T47D (cell line): ENCODE results near the gene HGD.
"Not testable (repeated sequence)": the region's sequence is repeated elsewhere in the genome, so short reads cannot be mapped to it uniquely, and the experiment has no call there.

Experiments
- DNase-seq, 2 experiments: peaks; one replicate each; pipeline versions ENCODE4 v3.0.0 to v3.0.0-alpha.2; 2011 to 2012; ENCODE audit warnings: low read depth in 1 of 2, low spot score in 1 of 2
- JUND ChIP-seq: IDR thresholded peaks from 2 replicates; pipeline ENCODE4 v1.6.1; 2012; ENCODE audit warnings: low read depth
- in situ Hi-C: cut with HindIII; loops from 2 replicates; pipeline ENCODE4 v1.10.0; 2016; ENCODE audit warnings: low sequenced_read_pairs, low pct_unique_long_range_greater_than_20kb

The HGD gene

DNA sequence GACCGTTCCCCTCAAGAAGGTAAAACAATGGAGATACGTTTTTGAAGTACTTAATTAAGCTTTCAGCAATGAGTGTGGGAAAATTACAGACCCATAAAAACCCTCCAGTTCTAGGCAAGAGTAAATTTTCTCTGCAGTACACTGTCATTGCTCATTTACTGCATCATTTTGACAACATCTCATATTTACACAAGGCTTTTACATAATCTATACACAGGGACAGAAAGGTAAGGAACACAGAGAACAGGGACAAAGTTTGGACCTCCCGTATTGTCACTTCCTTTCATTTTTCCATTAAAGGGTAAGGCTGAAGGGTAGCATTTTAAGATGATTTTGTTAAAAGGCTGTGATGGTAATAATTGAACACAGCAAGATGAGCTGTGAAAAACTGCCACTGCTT, 7.4 kb upstream of the HGD start:
- TF ChIP-seq JUND: no peak
- no peak for DNase-seq
- in situ Hi-C loops: no loop called here

DNA sequence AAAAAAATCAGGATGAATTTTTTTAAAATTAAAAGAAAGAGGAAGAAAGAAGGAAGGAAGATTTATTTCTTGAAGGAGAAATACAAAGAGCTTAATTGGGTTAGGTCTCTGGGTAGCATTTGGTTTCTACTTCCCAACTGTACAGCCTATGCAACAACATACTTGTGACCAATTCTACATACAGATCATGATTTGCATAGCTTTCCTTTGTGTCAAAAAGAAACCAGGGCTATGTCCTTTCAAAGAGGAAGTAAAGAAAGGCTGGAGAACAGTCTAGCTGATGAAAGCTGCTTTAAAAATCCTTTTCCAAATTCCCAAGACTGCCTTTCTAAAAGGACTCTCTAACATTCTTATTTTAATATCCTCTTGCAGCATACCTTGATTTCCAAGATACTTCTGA, 6.1 kb upstream of the HGD start:
- in situ Hi-C loops: no loop called here
- no peak for TF ChIP-seq JUND
- DNase-seq: no peak

DNA sequence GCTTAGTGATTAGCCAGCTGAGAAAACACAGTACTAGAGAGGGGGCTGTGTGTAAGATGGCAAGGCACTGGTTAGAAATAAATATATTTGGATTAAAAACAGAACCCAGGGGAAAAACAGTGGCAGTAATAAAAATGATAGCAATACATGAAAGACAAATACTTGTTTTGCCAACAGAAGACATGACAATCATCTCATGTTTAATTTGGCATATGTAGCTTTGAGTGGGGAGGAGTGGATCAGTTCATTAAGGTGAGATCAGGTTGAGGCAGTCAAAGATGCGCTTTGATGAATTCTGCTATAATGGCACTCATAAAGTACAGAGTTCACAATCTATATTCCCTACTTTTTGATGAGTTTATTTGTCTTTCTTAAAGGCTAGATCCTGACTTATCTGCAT, 3.4 kb upstream of the HGD start:
- DNase-seq: no peak
- in situ Hi-C loops: no loop called here
- no peak for TF ChIP-seq JUND

DNA sequence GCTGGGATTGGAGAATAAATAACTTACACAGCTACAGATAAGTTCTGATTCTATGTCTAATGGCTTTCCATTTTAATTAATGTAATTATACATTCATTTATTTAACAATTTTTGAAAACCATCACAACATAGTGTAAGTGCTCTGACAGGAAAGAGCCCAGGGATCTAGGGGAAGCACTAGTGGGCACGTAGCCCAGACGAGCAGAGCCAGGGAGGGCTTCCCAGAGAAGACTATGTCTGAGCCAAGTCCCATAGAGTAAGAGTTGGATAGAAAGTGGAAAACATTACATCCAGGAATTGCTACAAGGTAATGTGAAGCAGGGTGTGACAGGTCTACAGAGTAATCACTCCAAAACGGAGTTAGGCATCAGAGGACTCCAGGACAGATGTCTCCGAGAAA, 2.9 kb upstream of the HGD start:
- in situ Hi-C loops: no loop called here
- DNase-seq: no peak
- TF ChIP-seq JUND: no peak

DNA sequence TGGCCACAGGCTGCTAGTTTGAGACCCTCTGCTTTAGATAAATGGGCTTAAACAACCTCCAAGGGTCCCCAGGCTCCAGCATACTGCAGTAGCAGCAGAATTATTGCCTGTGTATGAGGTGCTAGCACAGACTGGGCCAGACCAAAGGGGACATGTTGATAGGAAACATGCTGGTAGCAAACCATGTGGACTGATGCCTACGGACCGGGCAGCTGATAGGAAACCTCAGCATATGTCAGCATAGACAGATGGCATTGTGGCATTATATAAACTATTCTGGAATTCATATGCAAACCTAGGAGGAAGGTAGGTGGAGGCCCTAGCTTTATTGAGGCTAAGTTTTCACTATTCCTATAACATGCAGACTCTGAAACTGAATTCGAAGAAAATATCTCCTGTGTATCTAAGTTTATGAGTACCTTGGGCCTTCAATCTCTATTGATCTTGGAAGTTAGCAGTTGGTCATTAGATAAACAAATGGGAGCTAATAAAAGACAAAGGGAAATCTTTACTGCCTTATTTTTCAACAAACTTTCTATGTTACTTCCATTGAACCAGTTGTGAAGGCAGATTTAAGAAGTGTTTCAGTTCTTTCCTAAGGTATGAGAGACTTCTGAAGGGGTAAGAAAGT, 1.7 kb upstream of the HGD start:
- TF ChIP-seq JUND: no peak
- no peak for DNase-seq
- in situ Hi-C loops: no loop called here

DNA sequence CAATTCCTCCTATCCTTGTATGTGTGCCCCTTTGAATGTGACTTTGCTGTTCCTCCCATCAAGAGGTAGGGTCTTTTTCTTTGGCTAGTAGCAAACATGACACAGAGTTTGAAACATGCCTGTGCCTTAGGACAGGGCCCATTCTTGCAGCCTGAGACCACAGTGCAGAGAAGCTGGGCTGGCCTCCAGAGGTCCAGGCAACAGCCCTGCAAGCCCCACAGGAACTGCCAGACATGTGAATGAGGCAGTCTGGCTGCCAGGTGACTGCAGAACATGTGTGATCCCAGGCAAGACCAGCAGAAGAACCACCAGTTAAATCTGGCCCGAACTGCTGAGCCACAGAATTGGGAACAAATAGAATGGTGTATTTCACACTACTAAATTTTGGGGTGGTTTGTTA, 1.2 kb upstream of the HGD start:
- in situ Hi-C loops: no loop called here
- TF ChIP-seq JUND: no peak
- DNase-seq: no peak

DNA sequence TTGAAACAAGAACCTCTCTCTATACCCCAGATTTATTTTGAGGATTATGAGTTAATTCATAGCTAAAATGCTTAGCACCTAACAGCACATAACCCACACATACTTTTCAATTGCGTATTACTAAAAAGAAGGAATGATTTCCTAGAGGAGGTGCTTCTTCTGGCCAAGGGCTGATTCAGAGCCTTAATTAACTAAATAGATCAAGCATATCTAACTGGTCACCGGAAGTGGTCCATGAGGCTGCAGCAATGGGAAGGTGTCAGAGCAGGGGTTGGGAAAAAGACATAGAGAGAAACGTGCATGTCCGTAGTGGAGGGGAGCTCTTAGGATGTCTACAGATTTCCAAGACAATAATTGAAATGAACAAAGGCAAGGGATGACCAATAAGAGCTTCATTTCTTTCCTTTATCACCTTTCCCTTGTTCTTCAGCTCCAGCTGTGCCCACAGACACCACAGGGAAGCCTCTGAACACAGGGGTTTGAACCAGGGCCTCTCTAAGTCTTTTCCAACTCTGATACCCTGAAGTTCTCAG, 467 bp downstream of the HGD start:
- no peak for DNase-seq
- TF ChIP-seq JUND: no peak
- in situ Hi-C loops: no loop called here

DNA sequence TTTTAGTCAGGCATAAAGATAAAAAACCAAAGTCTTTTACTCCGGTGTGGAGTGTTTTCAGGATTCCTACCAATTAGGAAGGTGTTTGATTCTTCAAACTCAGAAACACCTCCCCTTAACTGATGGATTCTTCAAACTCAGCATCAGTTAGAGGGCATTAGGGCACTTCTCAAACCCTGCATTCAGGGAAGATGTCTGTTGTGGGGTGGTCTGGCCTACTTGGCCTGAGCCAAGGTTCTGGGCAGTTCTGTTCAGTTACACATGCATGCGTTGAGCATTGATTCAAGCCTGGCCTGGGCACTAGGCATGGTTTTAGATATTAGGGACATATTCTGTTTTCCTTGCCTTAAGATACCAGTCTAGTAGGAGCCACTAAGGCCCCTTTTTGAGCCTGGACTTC, 1.0 kb downstream of the HGD start:
- DNase-seq: no peak
- in situ Hi-C loops: no loop called here
- TF ChIP-seq JUND: no peak

DNA sequence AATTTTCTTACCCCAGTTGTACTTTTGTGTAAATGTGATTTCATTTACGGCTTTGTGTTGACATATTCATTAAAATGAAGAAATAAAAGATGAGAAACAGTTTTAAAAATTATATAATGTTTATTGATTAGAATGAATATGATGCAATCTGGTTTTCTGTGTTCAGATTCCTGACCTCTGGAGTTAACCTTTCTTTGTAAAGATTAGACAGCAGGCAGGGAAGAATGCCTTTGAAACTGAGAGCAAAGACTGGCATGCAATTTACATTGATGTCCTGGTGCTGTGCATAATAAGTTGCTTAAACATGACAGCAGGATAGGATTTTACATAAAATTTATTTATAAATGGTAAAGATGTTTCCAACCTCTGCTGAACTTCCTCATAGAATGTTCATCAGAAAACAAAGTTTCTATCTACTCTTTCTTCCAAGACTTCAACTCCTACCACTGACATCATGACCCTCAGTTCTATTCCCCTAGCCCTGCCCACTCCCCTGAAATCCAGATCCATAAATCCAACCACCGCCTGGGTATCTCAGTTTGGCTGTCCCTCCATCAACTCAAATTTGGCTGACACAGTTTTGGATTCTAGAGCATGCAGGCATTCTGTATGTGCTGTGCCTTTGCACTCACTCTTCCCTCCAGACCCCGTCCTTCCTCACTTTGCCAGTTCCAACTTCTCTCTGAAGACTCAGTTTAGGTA, 1.7 kb downstream of the HGD start:
- in situ Hi-C loops: no loop called here
- no peak for TF ChIP-seq JUND
- no peak for DNase-seq

DNA sequence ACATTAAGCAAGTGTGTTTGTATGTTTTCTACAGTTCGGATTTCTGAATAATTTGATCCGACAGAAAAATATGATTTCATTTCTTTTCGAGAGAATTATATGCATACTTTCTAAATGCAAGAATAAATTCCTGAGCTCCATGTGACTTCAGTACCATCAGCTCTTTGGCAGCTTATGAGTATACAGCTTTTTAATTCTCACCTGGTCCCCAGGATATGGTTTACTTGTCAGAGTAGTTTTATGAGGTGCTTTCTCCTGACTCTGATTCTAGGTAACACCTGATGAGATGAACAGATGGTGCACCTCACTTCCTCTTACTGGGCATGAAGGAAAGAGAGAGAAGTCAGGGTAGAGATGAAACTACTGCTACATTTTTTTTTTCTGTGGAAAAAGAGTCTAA, 3.1 kb downstream of the HGD start:
- TF ChIP-seq JUND: no peak
- peak in 1 of 2 experiments; percentile 25 for DNase-seq
- in situ Hi-C loops: no loop called here

DNA sequence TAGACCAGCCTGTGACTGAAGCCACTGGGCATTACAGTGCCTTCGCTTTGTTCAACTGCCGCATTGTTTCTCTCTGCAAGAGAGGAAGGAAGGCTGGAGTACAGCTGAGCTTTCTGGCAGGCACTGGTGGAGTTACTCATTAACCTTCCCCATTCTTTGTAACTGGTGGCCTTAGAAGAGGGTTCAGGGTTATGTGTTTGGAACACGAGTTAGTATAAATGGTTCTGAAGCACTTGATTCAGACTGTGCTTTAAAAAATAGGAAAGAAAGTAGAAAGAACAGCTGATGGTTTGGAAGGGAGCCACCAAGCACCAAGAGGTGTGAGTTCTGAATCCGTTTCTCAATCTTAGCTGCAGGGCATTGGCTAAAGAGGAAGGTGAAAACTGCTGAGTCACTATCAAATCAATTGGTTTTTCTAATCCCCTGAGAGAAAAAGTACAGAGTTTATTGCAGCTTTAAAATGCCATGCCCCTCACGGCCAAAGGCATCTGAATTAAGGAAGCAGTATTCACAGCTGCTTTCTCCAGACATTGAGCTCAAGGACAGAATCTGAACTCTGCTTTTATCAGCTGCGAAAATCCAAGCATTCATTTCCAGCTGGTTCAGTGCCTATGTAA, 3.6 kb downstream of the HGD start:
- in situ Hi-C loops: no loop called here
- peak in 1 of 2 experiments; percentile 76 for DNase-seq
- 0 out of 2 replicates have a peak, but pooled peaks have one; percentile 35 for TF ChIP-seq JUND

DNA sequence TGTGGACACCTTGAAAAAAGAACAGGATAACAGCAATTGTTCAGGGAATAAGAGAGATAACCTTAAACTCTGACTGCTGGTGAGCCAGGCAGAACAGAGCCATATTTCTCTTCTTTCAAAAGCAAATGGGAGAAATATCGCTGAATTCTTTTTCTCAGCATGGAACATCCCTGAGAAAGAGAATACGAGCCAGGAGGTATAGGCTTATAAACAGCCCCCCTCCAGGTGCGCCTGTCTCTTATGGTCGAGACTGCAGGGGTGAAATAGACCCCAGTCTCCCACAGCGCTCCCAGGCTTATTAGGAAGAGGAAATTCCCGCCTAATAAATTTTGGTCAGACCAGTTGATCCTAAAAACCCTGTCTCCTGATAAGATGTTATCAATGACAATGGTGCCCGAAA, 4.8 kb downstream of the HGD start:
- DNase-seq, in situ Hi-C loops: not testable (repeated sequence)

DNA sequence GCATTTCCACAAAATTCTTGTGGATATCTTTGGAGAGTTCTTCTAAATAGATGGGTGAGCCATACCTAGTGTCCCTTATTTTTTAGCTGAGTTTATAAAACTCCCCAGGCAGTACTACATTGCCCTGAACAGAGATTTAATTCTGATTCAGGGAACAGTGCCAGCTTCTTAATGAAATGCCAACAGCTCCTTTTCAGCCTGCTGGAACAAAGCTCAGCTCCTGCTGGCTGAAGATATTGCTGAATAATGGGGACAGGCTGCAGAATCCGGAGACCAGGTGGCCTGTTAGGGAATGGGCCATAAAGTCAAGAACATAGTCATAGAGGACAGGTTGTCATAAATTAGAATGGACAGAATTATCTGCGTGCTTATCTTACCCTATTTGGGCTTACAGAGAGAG, 8.9 kb downstream of the HGD start:
- in situ Hi-C loops: no loop called here
- no peak for TF ChIP-seq JUND
- no peak for DNase-seq
